ENCODE results near the gene GAA.
A peak's percentile ranks its signal among the peaks of the same experiment; 100 is the strongest.

DNA sequence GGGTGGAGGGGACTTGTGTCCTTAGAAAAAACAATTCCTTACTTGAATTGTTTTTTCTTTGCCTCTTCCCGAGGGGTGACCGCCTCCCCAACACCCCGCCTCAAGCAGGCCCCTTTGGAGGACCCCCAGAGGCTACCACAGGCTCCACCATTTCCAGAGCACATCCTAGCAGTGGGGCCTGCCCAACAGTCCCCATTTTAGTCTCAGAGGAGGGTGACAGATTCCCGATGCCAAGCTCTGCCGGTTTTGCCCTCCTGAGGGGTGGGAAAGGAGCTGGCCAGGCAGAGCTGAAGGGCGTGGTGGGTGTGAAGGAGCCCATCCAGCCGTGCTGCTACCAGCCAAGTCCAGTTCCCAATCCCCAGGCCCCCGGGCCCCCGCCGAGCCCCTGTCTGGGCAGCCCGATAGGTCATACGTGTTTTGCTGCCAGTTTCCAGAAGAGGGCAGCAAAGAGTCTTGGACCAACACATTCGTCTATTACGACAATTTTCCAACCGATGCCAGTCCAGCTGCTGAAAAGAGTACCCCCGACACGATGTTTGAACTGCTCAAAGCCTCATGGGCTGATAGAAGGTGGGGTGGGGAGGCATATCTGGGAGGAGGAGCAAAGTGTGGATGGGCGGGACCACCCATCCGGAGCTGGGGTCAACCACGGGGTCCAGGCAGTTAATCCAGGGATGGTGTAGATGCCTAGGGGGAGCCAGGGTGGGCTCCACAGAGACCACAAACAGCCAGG, 18.8 kb upstream of the GAA start:
- TF ChIP-seq, protein P1, sequence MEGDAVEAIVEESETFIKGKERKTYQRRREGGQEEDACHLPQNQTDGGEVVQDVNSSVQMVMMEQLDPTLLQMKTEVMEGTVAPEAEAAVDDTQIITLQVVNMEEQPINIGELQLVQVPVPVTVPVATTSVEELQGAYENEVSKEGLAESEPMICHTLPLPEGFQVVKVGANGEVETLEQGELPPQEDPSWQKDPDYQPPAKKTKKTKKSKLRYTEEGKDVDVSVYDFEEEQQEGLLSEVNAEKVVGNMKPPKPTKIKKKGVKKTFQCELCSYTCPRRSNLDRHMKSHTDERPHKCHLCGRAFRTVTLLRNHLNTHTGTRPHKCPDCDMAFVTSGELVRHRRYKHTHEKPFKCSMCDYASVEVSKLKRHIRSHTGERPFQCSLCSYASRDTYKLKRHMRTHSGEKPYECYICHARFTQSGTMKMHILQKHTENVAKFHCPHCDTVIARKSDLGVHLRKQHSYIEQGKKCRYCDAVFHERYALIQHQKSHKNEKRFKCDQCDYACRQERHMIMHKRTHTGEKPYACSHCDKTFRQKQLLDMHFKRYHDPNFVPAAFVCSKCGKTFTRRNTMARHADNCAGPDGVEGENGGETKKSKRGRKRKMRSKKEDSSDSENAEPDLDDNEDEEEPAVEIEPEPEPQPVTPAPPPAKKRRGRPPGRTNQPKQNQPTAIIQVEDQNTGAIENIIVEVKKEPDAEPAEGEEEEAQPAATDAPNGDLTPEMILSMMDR (conservative IDR thresholded peaks at IDR 0.05; ENCODE audit: low read length) = peak; percentile 87
- TF ChIP-seq EZH2phosphoT487 (IDR thresholded peaks at IDR 0.05; ENCODE audit: borderline replicate concordance) = no peak

Data from Loucy (cell line).